Eye (tissue), 1 donor: ENCODE measurements around the gene LMX1B.
"Not testable (repeated sequence)": the region's sequence is repeated elsewhere in the genome, so short reads cannot be mapped to it uniquely, and the experiment has no call there.

Experiments
- DNase-seq: peaks from one replicate; pipeline ENCODE4 v3.0.0-alpha.2; 2015

Gene LMX1B

GRCh38 chr9:126698756-126699155 lies 85.0 kb downstream of the LMX1B start:
- DNase-seq: no peak

- no peak for DNase-seq
Observed at GRCh38 chr9:126699401-126699881, 85.7 kb downstream of the LMX1B start.

DNA sequence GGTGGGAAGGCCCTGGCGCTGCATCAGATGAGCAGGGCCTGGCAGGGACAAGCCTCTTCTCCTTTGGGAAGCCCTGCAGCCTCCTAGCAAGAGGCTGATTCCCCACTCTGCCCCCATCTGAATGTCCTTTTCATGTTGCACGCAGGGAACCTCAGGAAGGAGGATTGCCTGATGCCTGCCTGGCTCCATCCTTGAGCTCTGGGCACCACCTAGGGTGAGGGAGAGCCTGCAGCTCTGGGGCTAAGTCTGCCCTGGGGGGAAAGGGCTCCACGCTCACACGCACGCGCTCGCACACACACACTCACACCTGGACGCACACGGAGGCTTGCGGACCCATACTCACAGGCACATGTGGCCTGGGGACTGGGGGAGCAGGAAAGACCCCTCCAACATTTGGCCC lies 86.6 kb downstream of the LMX1B start:
- no peak for DNase-seq

DNA sequence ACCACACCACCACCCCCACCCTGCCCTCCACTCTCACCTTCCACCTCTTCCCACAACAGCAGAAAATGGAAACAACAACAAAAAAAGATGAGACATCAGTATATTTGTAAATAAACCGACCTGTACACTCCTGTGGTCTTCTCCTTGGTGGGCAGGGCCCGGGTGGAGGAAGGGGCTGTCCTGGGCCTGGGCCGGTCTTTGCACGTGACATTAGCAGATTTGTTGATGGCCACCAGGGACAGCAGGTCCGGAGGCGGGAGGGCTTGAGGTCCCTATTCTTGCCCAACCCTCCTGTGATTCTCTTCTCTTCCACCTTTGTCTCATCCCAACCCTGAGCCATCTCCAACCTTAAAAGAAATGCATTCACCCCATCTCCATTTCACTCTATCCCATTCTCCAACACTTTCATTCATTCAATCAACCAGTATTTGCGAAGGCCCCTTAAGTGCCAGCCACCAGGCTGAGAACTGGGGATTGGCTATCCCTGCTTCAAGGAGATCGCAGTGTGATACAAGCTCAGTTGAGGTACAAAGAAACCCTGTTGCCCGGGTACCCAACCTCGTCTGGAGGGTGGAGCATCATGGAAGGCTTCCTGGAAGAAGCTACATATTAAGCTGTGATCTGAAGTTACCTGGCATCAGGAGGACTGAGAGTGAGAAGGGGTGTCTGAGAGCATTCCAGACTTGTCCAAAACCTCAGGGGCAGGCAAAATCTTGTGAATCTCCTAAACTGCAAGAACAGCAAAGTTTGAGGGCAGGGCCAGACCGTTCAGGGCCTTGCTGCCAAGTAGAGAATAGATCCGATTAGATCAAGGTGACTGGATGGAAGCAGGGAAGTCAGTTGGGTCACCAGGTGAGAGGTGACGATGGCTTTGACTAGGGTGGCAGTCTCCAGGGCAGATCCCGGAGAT lies 87.4 kb downstream of the LMX1B start:
- no peak for DNase-seq

- no peak for DNase-seq
Observed at GRCh38 chr9:126701813-126702140, 88.0 kb downstream of the LMX1B start.

DNA sequence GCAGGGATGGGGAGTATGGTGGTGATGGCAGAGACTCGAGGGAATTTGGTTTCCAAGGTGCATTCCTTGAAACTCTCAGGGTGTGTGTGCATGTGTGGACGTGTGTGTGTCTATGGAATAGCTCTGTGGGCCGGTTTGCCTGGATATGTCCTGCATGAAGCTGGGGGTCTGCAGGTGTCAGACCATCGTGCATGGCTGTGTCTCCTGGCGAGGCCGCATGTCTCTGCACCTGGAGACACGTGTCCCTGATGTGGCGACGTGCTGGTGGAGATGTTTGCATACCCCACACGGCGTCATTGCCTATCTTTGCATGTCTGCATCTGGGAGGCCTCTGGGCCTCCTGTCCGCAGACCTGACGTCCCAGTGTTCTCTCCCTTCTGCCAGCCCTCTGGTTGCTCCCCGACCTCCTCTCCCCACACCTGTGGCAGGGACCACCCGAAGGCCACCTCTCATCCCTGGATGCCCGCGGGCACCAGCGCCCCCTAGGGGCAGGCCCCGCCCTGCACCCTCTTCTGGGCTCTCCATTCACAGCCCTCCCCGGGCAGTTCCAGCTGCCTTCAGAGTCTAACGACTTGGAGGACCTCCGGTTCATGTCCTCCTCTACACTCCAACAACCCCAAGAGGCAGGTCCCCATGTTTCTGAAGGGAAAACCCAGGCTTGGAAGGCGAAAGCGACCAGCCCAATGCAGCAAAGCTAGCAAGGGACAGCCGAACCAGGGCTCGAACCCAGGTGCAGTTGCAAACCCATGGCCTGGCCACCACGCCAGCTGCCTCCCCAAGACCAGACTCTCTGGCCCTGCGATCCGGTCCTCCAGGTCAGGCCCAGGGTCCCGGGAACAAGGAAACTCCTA lies 88.6 kb downstream of the LMX1B start:
- no peak for DNase-seq

DNA sequence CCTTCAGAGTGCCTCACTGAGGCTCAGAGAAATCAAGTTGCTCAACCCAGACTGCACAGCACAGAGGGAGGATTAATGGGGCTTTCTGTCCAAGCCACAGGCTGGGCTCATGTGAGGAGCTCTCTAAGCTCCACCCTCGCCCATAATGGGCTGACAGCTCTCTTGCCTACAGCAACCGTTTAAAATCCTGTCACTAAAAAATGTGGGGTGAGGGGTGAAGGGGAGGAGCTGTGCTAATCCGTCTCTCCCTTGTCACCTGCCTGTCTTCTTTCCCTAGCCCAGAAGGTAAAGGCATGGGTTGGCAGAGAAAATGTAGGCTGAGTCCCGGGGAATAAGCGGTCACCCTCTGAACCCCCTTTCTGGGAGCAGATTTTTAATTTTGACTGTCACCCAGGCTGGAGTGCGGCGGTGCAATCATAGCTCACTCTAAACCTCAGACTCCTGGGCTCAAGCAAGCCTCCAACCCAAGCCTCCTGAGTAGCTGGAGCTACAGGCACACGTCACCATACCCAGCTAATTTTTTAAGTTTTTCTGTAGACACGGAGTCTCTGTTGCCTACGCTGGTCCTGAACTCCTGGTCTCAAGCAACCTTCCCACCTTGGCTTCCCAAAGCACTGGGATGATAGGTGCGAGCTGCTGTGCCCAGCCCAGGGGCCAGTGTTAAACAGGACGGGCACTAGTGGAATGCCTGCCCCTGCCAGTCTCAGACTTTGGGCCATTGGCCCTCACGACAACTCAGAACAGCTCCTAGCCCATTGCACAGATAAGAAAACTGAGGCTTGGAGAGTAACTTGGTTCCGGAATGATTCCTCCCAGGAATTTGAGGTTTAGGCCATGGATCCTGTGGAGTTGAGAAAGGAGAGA lies 89.5 kb downstream of the LMX1B start:
- no peak for DNase-seq

DNA sequence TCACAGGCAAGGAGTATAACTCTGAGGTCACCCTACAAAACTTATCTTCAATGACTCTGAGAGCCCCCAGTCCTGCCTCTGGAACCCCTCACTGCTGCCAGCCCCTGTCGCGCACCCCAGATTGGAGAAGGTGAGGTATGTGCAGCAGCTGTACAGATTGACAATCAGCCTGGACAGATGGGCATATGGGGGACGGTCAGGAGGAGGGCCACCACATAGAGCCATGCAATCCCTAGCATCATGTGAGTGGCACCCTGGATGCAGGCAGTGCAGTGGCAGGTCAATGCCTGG lies 90.1 kb downstream of the LMX1B start:
- no peak for DNase-seq

DNA sequence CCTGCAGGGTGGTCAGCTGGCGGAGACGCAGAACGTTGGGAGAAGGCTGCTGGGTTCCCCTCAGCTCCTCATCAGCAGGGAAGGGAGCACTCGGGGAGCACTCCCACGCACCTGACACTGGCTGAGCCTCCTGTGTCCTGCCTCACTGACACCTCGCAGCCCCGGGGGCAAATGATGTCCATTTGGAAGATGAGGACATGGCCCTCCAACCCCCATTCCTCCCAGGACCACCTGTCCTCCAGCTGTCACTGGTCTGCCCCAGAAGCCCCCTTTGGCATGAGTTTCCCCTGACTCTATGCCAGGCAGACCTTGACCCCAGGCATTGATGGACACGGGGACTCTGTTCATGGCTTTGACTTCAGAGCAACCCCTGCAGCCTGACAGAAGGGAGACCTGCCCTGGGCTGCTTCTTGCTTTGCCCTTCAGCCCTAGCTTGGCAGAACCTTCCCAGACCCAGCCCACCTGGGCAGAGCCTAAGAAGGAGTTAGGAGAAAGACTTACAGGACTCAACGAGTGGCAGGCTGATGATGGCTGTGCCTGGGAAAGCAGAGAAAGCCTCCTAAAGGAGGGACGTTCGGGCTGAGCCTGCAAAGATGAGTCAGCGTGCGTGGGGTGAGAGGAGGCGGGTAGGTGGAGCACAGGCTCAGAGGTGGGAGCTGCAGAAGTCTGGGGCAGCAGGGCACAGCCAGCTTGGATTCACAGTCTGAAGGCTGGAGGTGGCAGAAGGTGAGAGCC lies 90.6 kb downstream of the LMX1B start:
- DNase-seq: no peak

DNA sequence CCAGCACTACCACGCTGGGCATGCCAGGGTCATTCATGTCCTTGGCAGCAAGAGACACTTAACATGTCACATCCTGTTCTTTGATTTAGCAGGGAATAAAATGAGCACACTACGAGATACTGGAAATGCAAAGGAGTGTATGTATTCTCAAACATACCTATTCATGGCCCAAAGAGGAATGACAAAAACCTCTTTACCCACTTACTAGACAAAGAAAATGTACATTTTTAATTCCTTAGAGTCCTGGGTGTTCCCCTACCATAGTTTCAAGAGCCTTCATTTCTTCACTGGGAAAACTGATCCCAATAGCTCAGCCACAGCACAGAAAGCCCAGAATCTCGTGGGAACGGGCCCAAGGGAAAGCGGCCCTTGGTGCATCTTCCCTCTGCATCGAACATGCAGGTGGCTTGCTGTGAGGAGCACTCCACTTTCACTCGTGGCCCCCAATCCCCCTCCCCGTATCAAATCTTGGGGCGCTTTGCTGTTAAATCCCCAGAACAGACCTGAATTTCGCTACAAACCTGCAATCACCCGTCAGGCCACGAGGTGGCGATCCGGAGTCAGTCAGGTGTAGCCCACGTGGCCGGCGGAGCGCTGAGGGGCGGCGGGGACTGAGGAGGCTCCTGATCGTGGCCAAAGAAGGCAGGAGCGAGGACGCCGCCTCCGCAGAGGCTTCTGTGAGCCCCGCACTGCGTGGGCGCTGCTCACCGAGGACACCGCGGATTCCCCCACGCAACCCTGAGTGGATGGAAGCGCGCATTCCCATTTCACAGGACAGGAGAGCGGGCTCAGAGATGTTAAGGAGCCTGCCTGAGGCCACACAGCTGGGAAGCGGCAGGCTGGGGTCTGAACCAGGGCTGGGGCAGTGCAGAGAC lies 91.4 kb downstream of the LMX1B start:
- peak; percentile 92 for DNase-seq

- DNase-seq: no peak
Observed at GRCh38 chr9:126705767-126706697, 92.3 kb downstream of the LMX1B start.

- no peak for DNase-seq
Observed at GRCh38 chr9:126706698-126707053, 92.9 kb downstream of the LMX1B start.

DNA sequence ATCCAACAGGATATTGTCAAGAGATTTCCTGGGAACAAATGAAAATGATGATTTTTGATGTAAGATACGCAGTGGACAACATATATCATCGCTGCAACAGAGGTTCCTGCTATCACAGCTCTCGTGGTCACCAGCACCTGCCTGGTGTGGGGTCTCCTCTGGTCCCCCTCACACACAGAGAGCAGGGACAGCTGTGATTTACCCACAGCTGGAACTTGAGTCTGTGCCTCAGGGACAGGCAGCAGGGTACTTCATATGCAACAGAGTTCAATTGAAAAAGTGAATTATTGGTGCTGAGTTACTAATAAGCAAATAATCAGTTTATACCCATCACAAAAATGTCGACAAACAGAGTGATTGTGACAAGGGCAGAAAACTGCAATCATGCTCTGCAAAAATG lies 93.4 kb downstream of the LMX1B start:
- DNase-seq: no peak

DNA sequence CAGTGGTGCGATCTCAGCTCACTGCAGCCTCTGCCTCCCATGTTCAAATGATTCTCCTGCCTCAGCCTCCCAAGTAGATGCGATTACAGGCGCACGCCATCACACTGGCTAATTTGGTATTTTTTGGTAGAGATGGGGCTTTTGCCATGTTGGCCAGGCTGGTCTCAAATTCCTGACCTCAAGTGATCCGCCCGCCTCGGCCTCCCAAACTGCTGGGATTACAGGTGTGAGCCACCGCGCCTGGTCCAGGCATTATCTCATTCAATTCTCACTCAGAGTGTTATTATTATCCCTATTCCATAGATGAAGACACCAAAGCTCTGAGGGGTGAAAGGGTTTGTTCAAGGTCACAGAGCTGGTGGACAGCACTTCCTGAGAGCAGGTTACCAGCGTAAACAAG lies 94.0 kb downstream of the LMX1B start:
- not testable (repeated sequence) for DNase-seq

GRCh38 chr9:126708178-126708577 lies 94.5 kb downstream of the LMX1B start:
- no peak for DNase-seq

DNA sequence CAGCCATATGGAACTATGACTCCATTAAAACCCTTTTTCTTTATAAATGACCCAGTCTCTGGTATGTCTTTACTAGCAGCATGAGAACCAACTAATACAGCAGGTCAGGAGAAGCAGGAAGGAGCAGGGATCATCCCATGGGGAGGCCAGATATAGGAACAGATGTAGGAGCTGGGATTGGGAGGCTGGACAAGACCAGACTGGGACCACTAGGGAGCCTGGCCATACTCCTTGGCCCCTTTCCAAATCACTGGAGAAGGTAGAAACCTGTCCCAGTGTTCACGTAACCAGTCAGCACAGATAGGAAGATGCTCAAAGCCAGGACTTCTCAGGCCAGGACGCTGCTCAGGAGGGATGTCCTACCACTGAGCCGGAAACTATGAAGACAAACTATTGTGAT lies 95.5 kb downstream of the LMX1B start:
- no peak for DNase-seq

DNA sequence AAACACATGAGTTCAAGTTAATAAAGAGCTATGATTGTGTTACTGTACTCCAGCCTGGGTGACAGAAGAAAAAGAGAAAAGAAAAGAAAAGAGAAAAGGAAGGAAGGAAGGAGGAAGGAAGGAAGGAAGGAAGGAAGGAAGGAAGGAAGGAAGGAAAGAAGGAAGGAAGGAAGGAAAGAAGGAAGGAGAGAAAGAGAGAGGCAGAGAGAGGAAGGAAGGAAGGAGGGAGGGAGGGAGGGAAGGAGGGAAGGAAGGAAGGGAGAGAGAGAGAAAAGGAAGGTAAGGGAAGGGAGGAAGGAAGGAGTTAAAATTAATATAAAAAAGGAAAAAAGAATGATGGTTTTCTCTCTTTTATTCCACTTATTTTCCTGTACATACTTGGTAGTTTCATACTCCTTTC lies 101.7 kb downstream of the LMX1B start:
- no peak for DNase-seq

- DNase-seq: not testable (repeated sequence)
Observed at GRCh38 chr9:126717441-126717840, 103.7 kb downstream of the LMX1B start.

DNA sequence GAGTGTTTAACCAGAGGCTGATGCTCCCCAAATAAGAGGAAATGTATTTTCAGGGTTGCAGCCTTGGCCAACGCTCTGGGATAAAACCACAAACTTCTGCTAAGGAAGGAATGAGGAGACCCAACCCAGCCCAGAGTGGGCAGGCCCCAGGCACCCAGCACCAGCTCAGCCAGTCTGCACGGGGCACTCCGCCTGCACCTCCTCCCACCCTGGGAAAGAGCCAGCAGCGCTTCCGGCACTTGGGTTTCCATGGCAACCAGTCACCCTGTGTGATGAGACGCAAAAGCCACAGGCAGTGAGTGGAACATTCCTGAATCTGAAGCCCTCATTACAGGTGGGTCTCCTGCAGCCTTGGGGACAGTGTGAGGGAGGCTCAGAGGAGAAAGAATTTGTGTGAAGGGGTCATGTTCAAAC lies 105.9 kb downstream of the LMX1B start:
- DNase-seq: peak; percentile 93

DNA sequence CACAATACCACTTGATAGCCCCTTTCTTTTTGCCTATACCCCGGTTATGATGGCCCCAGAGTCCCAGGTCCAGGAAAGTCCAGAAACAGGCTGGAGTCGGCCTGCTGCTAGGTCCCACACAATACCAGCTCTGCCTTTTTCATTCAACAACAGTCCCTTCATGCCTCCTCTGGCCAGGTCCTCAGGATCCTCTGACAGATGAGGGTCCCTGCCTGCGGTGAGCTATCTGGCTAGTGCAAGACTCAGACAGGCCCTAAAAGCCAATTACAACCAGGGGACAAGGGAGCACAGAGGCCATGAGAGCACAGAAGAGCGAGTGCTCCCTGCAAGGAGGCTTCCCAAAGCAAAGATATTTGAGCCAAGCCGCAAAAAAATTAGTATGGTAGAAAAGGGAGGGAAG lies 106.3 kb downstream of the LMX1B start:
- no peak for DNase-seq
